Skeletal muscle tissue (tissue), 4 donors: Measurements from ENCODE around the gene TBX2. TPM values are rescaled to one million over a fixed set of nuclear protein-coding genes. Genes with fewer than 3 reads are reported as not detected.

ENCODE experiments used
- H3K27ac ChIP-seq: one replicate; pipeline ENCODE4 v1.7.0; 2013; ENCODE audit warnings: mild to moderate bottlenecking, low read depth, low read length, inconsistent platforms
- H3K27me3 ChIP-seq, 3 donors: one replicate each; pipeline ENCODE4 v1.7.0; 2013; ENCODE audit warnings: low read length in 3 of 3; ENCODE audit not compliant: control insufficient read depth in 3 of 3, insufficient read depth in 3 of 3
- H3K36me3 ChIP-seq, 3 donors: one replicate each; pipeline ENCODE4 v1.7.0; 2013; ENCODE audit warnings: low read length in 3 of 3; ENCODE audit not compliant: control insufficient read depth in 3 of 3, insufficient read depth in 3 of 3
- H3K4me1 ChIP-seq, 3 donors: one replicate each; pipeline ENCODE4 v1.7.0; 2013; ENCODE audit warnings: low read length in 3 of 3, mild to moderate bottlenecking in 3 of 3; ENCODE audit not compliant: control insufficient read depth in 3 of 3, insufficient read depth in 3 of 3
- H3K4me3 ChIP-seq, 3 donors: one replicate each; pipeline ENCODE4 v1.7.0; 2013; ENCODE audit warnings: low read length in 3 of 3
- H3K9ac ChIP-seq, 3 donors: one replicate each; pipeline ENCODE4 v1.7.0; 2013; ENCODE audit warnings: low read length in 3 of 3, mild to moderate bottlenecking in 3 of 3, moderate library complexity in 2 of 3, low read depth in 1 of 3
- H3K9me3 ChIP-seq, 3 donors: one replicate each; pipeline ENCODE4 v1.7.0; 2013; ENCODE audit warnings: low read length in 3 of 3; ENCODE audit not compliant: control insufficient read depth in 3 of 3
- total RNA-seq: library from RNA; depleted of rRNA; stranded (reverse); fragments of >200 nt; gene quantifications from one replicate; pipeline ENCODE4 v1.2.3, GENCODE V29; 2014
- donor health status: Osteomylitis.

The TBX2 gene
- total RNA-seq, 1 donor from 2014 or later = 5.2 TPM

- H3K36me3 ChIP-seq = no peaks in the 10 kb centered on the region
- H3K4me3 ChIP-seq = peak overlapping the region in 2 of 3 donors; percentile 2 to 35
- peak overlapping the region; percentile 12 for H3K27ac ChIP-seq
- no peaks in the 10 kb centered on the region for H3K9me3 ChIP-seq
- H3K4me1 ChIP-seq = peaks cover 12 to 24% (median 23%) of the 10 kb centered on the region in 3 donors
- peak overlapping the region in 1 of 3 donors; percentile 62 for H3K9ac ChIP-seq
- peaks cover 37 to 44% (median 40%) of the 10 kb centered on the region in 3 donors for H3K27me3 ChIP-seq
Observed at GRCh38 chr17:61395409-61395982, 4.1 kb upstream of the TBX2 start.

- peaks cover 14 to 28% (median 27%) of the 10 kb centered on the region in 3 donors for H3K4me1 ChIP-seq
- H3K27ac ChIP-seq = peak overlapping the region; percentile 74
- H3K36me3 ChIP-seq = no peaks in the 10 kb centered on the region
- H3K27me3 ChIP-seq = peaks cover 42 to 47% (median 46%) of the 10 kb centered on the region in 3 donors
- H3K9ac ChIP-seq = peak overlapping the region in 2 of 3 donors; percentile 45 to 76
- H3K9me3 ChIP-seq = no peaks in the 10 kb centered on the region
- H3K4me3 ChIP-seq = peak overlapping the region in 1 of 3 donors; percentile 56
Observed at GRCh38 chr17:61395983-61396585, 3.6 kb upstream of the TBX2 start.

- Histone ChIP-seq H3K27ac (peak overlapping the region; percentile 74), H3K4me1 (peaks cover 14 to 28% (median 27%) of the 10 kb centered on the region in 3 donors), H3K36me3 (peaks cover 0 to 2% (median 0%) of the 10 kb centered on the region in 3 donors), H3K27me3 (peaks cover 47 to 52% (median 52%) of the 10 kb centered on the region in 3 donors), H3K9ac (peak overlapping the region in 2 of 3 donors; percentile 45 to 76), H3K4me3 (peak overlapping the region in 2 of 3 donors; percentile 49 to 56), H3K9me3 (no peaks in the 10 kb centered on the region)
Observed at GRCh38 chr17:61396586-61397085, 3.0 kb upstream of the TBX2 start.

GRCh38 chr17:61397086-61397842, 2.4 kb upstream of the TBX2 start:
- Histone ChIP-seq H3K36me3 (peaks cover 0 to 4% (median 0%) of the 10 kb centered on the region in 3 donors), H3K9me3 (no peaks in the 10 kb centered on the region), H3K4me1 (peaks cover 14 to 28% (median 27%) of the 10 kb centered on the region in 3 donors), H3K27ac (peak overlapping the region; percentile 74), H3K9ac (peak overlapping the region in 2 of 3 donors; percentile 45 to 76), H3K27me3 (peaks cover 52 to 58% (median 57%) of the 10 kb centered on the region in 3 donors), H3K4me3 (peak overlapping the region; percentile 38 to 56 (median 49))

GRCh38 chr17:61398721-61399130, 917 bp upstream of the TBX2 start:
- H3K4me1 ChIP-seq = peaks cover 14 to 30% (median 29%) of the 10 kb centered on the region in 3 donors
- H3K9ac ChIP-seq = peak overlapping the region; percentile 43 to 73 (median 62)
- peaks cover 66 to 69% (median 67%) of the 10 kb centered on the region in 3 donors for H3K27me3 ChIP-seq

GRCh38 chr17:61400066-61400716, 548 bp downstream of the TBX2 start:
- Histone ChIP-seq H3K36me3 (peaks cover 0 to 4% (median 0%) of the 10 kb centered on the region in 3 donors), H3K9me3 (no peaks in the 10 kb centered on the region), H3K9ac (peak overlapping the region; percentile 25 to 74 (median 54)), H3K27me3 (peaks cover 78 to 82% (median 79%) of the 10 kb centered on the region in 3 donors), H3K27ac (no peak overlapping the region), H3K4me1 (peaks cover 27 to 44% (median 43%) of the 10 kb centered on the region in 3 donors), H3K4me3 (peak overlapping the region; percentile 48 to 70 (median 51))

More at GRCh38 chr17:61398721-61399130, 917 bp upstream of the TBX2 start:
- no peaks in the 10 kb centered on the region for H3K9me3 ChIP-seq
- H3K4me3 ChIP-seq = peak overlapping the region; percentile 51 to 59 (median 58)
- H3K27ac ChIP-seq = peak overlapping the region; percentile 40
- H3K36me3 ChIP-seq = peaks cover 0 to 4% (median 0%) of the 10 kb centered on the region in 3 donors

GRCh38 chr17:61400717-61401388, 1.2 kb downstream of the TBX2 start:
- peaks cover 0 to 4% (median 0%) of the 10 kb centered on the region in 3 donors for H3K36me3 ChIP-seq
- no peaks in the 10 kb centered on the region for H3K9me3 ChIP-seq
- peak overlapping the region; percentile 48 to 70 (median 57) for H3K4me3 ChIP-seq
- peak overlapping the region; percentile 25 to 74 (median 54) for H3K9ac ChIP-seq
- H3K4me1 ChIP-seq = peaks cover 27 to 45% (median 45%) of the 10 kb centered on the region in 3 donors
- peak overlapping the region; percentile 36 for H3K27ac ChIP-seq
- H3K27me3 ChIP-seq = peaks cover 79 to 83% (median 79%) of the 10 kb centered on the region in 3 donors

- Histone ChIP-seq H3K27ac (peak overlapping the region; percentile 36), H3K36me3 (peaks cover 0 to 4% (median 0%) of the 10 kb centered on the region in 3 donors), H3K27me3 (peaks cover 77 to 79% (median 77%) of the 10 kb centered on the region in 3 donors), H3K4me3 (peak overlapping the region; percentile 35 to 70 (median 49)), H3K9ac (peak overlapping the region; percentile 24 to 74 (median 51)), H3K4me1 (peaks cover 27 to 44% (median 44%) of the 10 kb centered on the region in 3 donors), H3K9me3 (no peaks in the 10 kb centered on the region)
Observed at GRCh38 chr17:61401389-61402072, 1.9 kb downstream of the TBX2 start.
